A673 (cell line): Measurements from ENCODE around the gene TNFRSF11A.
A peak's percentile ranks its signal among the peaks of the same experiment; 100 is the strongest.

Experiments used
- CTCF ChIP-seq: fragments of 300-800, 200-600 bp; sonication (generic); conservative IDR thresholded peaks from 2 replicates; pipeline ENCODE4 v1.5.1; 2017; ENCODE audit warnings: low read depth, mild to moderate bottlenecking, antibody characterized with exemption, low read length, moderate library complexity, mixed read lengths
- EZH2 ChIP-seq: fragments of 200-600 bp; sonication (generic); IDR thresholded peaks from 2 replicates; pipeline ENCODE4 v1.6.1; 2017; ENCODE audit warnings: borderline replicate concordance, low read depth, mild to moderate bottlenecking, mixed read lengths, antibody characterized with exemption, low read length; ENCODE audit not compliant: poor library complexity, severe bottlenecking

- TF ChIP-seq CTCF, result peak; percentile 88
- TF ChIP-seq EZH2, result no peak
These were observed 100.5 kb downstream of the TNFRSF11A start for GRCh38 chr18:62425465-62426190.
